Lung (tissue), 12 donors: Measurements from ENCODE around the gene TLR9. TPM values are rescaled to one million over a fixed set of nuclear protein-coding genes. Genes with fewer than 3 reads are reported as not detected.

Experiments
- ATAC-seq: fragments of 200-7000 bp; cut with Tn5 transposase; one replicate; pipeline ENCODE4 v1.9.1; 2020; ENCODE audit warnings: moderate number of reproducible peaks; ENCODE audit not compliant: insufficient read depth, low FRiP score
- DNase-seq, 3 donors: peaks; one replicate each; pipeline ENCODE4 v3.0.0-alpha.2; 2013 to 2017
- H3K27ac ChIP-seq, 2 donors: one replicate each; pipeline ENCODE4 v1.5.1; 2013; ENCODE audit warnings: mild to moderate bottlenecking in 2 of 2, moderate library complexity in 2 of 2, control low read depth in 1 of 2, inconsistent platforms in 1 of 2, low read depth in 1 of 2, low read length in 1 of 2
- H3K27me3 ChIP-seq, 3 donors: one replicate each; pipeline ENCODE4 v1.5.1; 2013; ENCODE audit warnings: low read length in 2 of 3; ENCODE audit not compliant: control insufficient read depth in 3 of 3, insufficient read depth in 3 of 3
- H3K36me3 ChIP-seq, 4 donors: one replicate each; pipeline ENCODE4 v1.5.1; 2013; ENCODE audit warnings: low read length in 4 of 4, mild to moderate bottlenecking in 1 of 4, moderate library complexity in 1 of 4; ENCODE audit not compliant: control insufficient read depth in 4 of 4, insufficient read depth in 4 of 4
- H3K4me1 ChIP-seq, 5 donors: one replicate each; pipeline ENCODE4 v1.5.1; 2013; ENCODE audit warnings: low read length in 5 of 5, mild to moderate bottlenecking in 2 of 5, moderate library complexity in 1 of 5; ENCODE audit not compliant: control insufficient read depth in 5 of 5, insufficient read depth in 5 of 5
- H3K4me3 ChIP-seq: one replicate; pipeline ENCODE4 v1.5.1; 2013; ENCODE audit warnings: mild to moderate bottlenecking, control low read depth, moderate library complexity
- H3K9ac ChIP-seq, 2 donors: one replicate each; pipeline ENCODE4 v1.5.1; 2013; ENCODE audit warnings: low read length in 2 of 2, control low read depth in 1 of 2; ENCODE audit not compliant: insufficient read depth in 1 of 2
- H3K9me3 ChIP-seq, 4 donors: one replicate each; pipeline ENCODE4 v1.5.1; 2013; ENCODE audit warnings: low read length in 3 of 4, mild to moderate bottlenecking in 1 of 4, moderate library complexity in 1 of 4; ENCODE audit not compliant: control insufficient read depth in 4 of 4, insufficient read depth in 3 of 4
- WGBS, 2 donors: extraction: QIAGEN DNeasy Blood & Tissue Kit; methylation state at CpG; one replicate each; pipeline ENCODE4 v1.1.7; 2013; 5-methylcytosine and 5-hydroxymethylcytosine counted together
- polyA plus RNA-seq, 2 donors: library from polyadenylated mRNA; stranded (reverse); fragments of 200-250 nt; gene quantifications; one replicate each; pipeline ENCODE4 v1.2.1, GENCODE V29; 2013
- total RNA-seq, 2 donors: library from RNA; depleted of rRNA in 1 of 2; stranded (reverse); fragments of >200 nt in 1 of 2; gene quantifications; one replicate each; pipeline ENCODE4 v1.2.1, GENCODE V29; 2014 to 2021
- TF ChIP-seq, protein P1 (sequence below): IDR thresholded peaks from 2 replicates; pipeline ENCODE4 v1.5.1; 2012; ENCODE audit warnings: mild to moderate bottlenecking; ENCODE audit errors: control extremely low read depth, extremely low read depth
- donor health status: control.
- donor health status: control.
- donor health status: Bipolar disorder and iron deficiency.
- donor health status: healthy.
- donor health status: DM: yes; HTN: yes; CAD: no.

Gene TLR9
- total and polyA plus RNA-seq, 4 donors = 0.20 to 1.1 (median 0.37) TPM

DNA sequence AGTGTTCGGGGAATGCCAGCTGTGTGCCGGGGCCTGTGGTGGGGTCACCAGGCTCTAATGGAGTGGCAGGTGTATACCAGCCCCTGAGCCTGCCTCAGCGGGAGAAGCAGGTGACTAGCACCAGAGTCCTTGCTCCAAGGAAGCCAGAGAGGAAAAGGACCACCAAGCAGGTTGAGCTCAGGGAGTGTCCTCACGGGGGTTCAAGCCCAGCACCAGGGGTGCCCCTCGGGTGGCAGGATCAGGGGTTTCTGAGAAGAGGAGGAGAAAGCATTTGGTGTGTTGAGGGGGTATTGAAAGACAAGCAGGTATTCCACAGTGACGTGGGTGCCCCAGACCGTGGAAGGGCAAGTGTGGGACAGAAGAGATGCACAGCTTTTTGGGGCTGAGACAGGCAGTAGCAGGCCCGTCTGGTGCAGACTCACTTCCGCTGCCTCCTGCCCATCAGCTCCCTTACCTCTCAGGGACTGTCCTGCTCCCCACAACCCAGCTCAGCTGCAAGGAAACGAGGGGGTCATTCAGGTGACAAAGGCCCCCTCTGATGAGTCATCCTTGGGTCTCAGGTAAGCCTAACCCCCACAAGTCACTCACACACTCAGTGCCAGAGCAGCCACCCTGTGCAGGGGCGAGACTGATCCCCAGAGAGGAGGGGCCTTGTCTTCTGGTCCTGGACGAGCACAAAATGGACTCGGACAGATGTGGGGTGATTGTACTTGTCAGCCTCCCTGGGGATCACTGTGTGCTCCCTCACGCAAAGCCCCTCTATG, 49.8 kb downstream of the TLR9 start:
- Histone ChIP-seq H3K4me3 (no peak overlapping the region), H3K27ac (no peak overlapping the region), H3K36me3 (no peaks in the 10 kb centered on the region), H3K4me1 (peaks cover 0 to 16% (median 6%) of the 10 kb centered on the region in 5 donors), H3K9ac (no peak overlapping the region), H3K27me3 (no peaks in the 10 kb centered on the region), H3K9me3 (no peaks in the 10 kb centered on the region)
- DNase-seq (no peak), ATAC-seq (no peak)
- TF ChIP-seq, protein P1, sequence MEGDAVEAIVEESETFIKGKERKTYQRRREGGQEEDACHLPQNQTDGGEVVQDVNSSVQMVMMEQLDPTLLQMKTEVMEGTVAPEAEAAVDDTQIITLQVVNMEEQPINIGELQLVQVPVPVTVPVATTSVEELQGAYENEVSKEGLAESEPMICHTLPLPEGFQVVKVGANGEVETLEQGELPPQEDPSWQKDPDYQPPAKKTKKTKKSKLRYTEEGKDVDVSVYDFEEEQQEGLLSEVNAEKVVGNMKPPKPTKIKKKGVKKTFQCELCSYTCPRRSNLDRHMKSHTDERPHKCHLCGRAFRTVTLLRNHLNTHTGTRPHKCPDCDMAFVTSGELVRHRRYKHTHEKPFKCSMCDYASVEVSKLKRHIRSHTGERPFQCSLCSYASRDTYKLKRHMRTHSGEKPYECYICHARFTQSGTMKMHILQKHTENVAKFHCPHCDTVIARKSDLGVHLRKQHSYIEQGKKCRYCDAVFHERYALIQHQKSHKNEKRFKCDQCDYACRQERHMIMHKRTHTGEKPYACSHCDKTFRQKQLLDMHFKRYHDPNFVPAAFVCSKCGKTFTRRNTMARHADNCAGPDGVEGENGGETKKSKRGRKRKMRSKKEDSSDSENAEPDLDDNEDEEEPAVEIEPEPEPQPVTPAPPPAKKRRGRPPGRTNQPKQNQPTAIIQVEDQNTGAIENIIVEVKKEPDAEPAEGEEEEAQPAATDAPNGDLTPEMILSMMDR = no peak
- 92% methylated on average over 13 to 14 of the region's 14 CpGs for WGBS, 2 donors

DNA sequence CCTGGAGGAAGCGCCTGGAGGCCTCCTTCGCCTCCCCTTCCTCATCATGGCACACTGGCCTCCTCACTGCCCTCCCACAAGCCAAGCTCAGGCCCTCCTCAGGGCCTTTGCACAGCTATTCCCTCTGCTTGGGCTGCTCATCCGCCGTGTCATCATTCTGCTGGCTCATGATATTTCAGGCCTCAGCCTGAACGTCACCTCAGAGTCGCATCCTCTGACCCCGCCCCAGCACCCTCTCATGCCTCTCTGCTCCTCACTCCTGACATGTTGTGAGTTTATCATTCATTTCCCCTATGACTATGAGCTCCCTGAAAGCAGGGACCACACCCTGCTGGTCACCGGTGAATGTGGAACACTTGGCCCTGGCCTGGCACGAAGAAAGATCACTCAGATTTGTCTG, 50.5 kb downstream of the TLR9 start:
- Histone ChIP-seq H3K27ac (no peak overlapping the region), H3K36me3 (no peaks in the 10 kb centered on the region), H3K4me3 (no peak overlapping the region), H3K4me1 (peaks cover 0 to 16% (median 6%) of the 10 kb centered on the region in 5 donors), H3K9ac (no peak overlapping the region), H3K27me3 (no peaks in the 10 kb centered on the region), H3K9me3 (no peaks in the 10 kb centered on the region)
- ATAC-seq (no peak), DNase-seq (no peak)
- WGBS, 2 donors = 68 to 75% methylated on average over 9 of the region's 9 CpGs
- TF ChIP-seq, protein P1 = no peak

DNA sequence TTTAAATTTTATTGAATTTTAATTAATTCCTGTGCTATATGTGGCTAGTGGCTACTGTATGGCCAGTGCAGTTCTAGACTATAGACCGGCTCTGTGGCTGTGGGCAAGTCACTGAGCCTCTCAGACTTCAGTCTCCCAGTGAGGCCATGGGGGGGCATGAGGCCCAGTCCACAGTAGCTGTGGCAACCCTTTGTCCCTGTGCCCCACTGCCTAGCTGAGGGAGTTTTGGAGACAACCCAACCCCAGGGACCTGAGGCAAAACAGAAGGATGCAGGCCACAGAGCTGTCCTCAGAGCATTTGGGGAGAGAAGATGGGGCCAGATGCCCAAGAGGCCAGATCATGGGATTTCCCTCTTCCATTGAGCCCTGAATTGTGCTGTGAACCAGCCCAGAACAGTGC, 52.3 kb downstream of the TLR9 start:
- 96 to 100% methylated on average over 1 of the region's 1 CpG for WGBS, 2 donors
- DNase-seq (no peak), ATAC-seq (no peak)
- Histone ChIP-seq H3K27ac (no peak overlapping the region), H3K4me1 (peaks cover 0 to 12% (median 6%) of the 10 kb centered on the region in 5 donors), H3K36me3 (no peaks in the 10 kb centered on the region), H3K27me3 (no peaks in the 10 kb centered on the region), H3K4me3 (no peak overlapping the region), H3K9ac (no peak overlapping the region), H3K9me3 (no peaks in the 10 kb centered on the region)
- TF ChIP-seq, protein P1 = no peak
